H1 (cell line): Measurements from ENCODE around the gene TMEM266. TPM values are rescaled to one million over a fixed set of nuclear protein-coding genes. Genes with fewer than 3 reads are reported as not detected.

Experiments used
- CTCF ChIA-PET: fragments of 300-600 bp; sonication (Branson Sonifier 250); formaldehyde crosslinking; loops from one replicate; lab custom pipeline; 2021; ENCODE audit not compliant: partially characterized antibody; lab: Charles Lee
- POLR2A ChIA-PET: fragments of 300-600 bp; sonication (Branson Sonifier 250); formaldehyde crosslinking; loops from one replicate; lab custom pipeline; 2021; ENCODE audit warnings: inconsistent platforms; ENCODE audit not compliant: partially characterized antibody; lab: Charles Lee
- DNase-seq, 2 experiments: peaks; one replicate each; pipeline versions ENCODE4 v3.0.0 to v3.0.0-alpha.2; 2010 to 2022; ENCODE audit warnings: low spot score in 2 of 2, low read depth in 1 of 2, mixed read lengths in 1 of 2
- FAIRE-seq: peaks from 2 replicates; lab custom pipeline; 2011; peaks lifted over from hg19 to GRCh38; lab: Jason Lieb, UNC
- H2AFZ ChIP-seq: 2 replicates; pipeline ENCODE4 v1.8.1; 2012; ENCODE audit warnings: low read length, inconsistent platforms
- H2AK5ac ChIP-seq: 2 replicates; pipeline ENCODE4 v1.6.1; 2013; ENCODE audit warnings: low read depth, low read length
- H2BK120ac ChIP-seq: replicated peaks from 2 replicates; pipeline ENCODE3; 2013; ENCODE audit warnings: low read depth, low read length, inconsistent platforms
- H2BK12ac ChIP-seq: 2 replicates; pipeline ENCODE4 v1.6.1; 2013; ENCODE audit warnings: low read depth, low read length
- H2BK15ac ChIP-seq: 2 replicates; pipeline ENCODE4 v1.6.1; 2013; ENCODE audit warnings: low read length
- H2BK20ac ChIP-seq: 2 replicates; pipeline ENCODE4 v1.6.1; 2013; ENCODE audit warnings: low read length
- H2BK5ac ChIP-seq: 2 replicates; pipeline ENCODE4 v1.6.1; 2013; ENCODE audit warnings: low read depth, low read length
- H3K14ac ChIP-seq: 2 replicates; pipeline ENCODE4 v1.6.1; 2013; ENCODE audit warnings: inconsistent platforms; ENCODE audit not compliant: insufficient read length
- H3K18ac ChIP-seq: 2 replicates; pipeline ENCODE4 v1.6.1; 2013; ENCODE audit warnings: low read length; ENCODE audit errors: extremely low read depth
- H3K23ac ChIP-seq: 2 replicates; pipeline ENCODE4 v1.6.1; 2013; ENCODE audit warnings: inconsistent platforms; ENCODE audit not compliant: insufficient read length
- H3K23me2 ChIP-seq: 2 replicates; pipeline ENCODE4 v1.6.1; 2013; ENCODE audit warnings: low read depth, low read length
- H3K27ac ChIP-seq: 2 replicates; pipeline ENCODE4 v1.6.1; 2011; ENCODE audit warnings: low read depth, low read length, inconsistent platforms
- H3K27me3 ChIP-seq, 4 experiments: replicated peaks in 1 of 4; 1 replicate in 1 of 4; 2 replicates in 3 of 4; pipeline versions ENCODE4 v1.6.1 to v1.8.1; 2011 to 2013; ENCODE audit warnings: low read length in 3 of 4, mild to moderate bottlenecking in 3 of 4, inconsistent platforms in 2 of 4, mixed read lengths in 2 of 4, moderate library complexity in 1 of 4; ENCODE audit not compliant: control insufficient read depth in 3 of 4, insufficient read depth in 3 of 4; ENCODE audit errors: extremely low read depth in 1 of 4
- H3K36me3 ChIP-seq, 4 experiments: 2 replicates each; pipeline versions ENCODE4 v1.6.1 to v1.8.1; 2011 to 2013; ENCODE audit warnings: mild to moderate bottlenecking in 4 of 4, low read length in 3 of 4, moderate library complexity in 2 of 4, control low read depth in 1 of 4, inconsistent platforms in 1 of 4; ENCODE audit not compliant: insufficient read depth in 4 of 4, control insufficient read depth in 2 of 4
- H3K4ac ChIP-seq: replicated peaks from 2 replicates; pipeline ENCODE3; 2013; ENCODE audit warnings: low read length, low read depth, mixed read lengths, inconsistent platforms; ENCODE audit not compliant: insufficient read length
- H3K4me1 ChIP-seq, 4 experiments: replicated peaks in 1 of 4; 1 replicate in 1 of 4; 2 replicates in 3 of 4; pipeline versions ENCODE4 v1.6.1 to v1.8.1; 2011 to 2013; ENCODE audit warnings: low read length in 3 of 4, inconsistent platforms in 2 of 4, mixed read lengths in 1 of 4; ENCODE audit not compliant: insufficient read depth in 4 of 4, control insufficient read depth in 3 of 4
- H3K4me2 ChIP-seq, 2 experiments: 2 replicates each; pipeline versions ENCODE4 v1.6.1 to v1.8.1; 2011 to 2013; ENCODE audit warnings: low read depth in 2 of 2, low read length in 2 of 2, control low read depth in 1 of 2, inconsistent platforms in 1 of 2, mild to moderate bottlenecking in 1 of 2; ENCODE audit not compliant: insufficient read depth in 1 of 2
- H3K4me3 ChIP-seq, 4 experiments: fragments of 200-600, 300-600 bp in 1 of 4; sonication (generic), shearing (Covaris generic), sonication (Bioruptor Twin) in 1 of 4; 2 replicates each; pipeline versions ENCODE4 v1.5.1 to v1.8.1; 2011 to 2016; ENCODE audit warnings: low read length in 4 of 4, low read depth in 3 of 4, control low read depth in 2 of 4, inconsistent platforms in 2 of 4, mild to moderate bottlenecking in 2 of 4, mixed read lengths in 1 of 4, moderate library complexity in 1 of 4; ENCODE audit not compliant: insufficient read depth in 2 of 4; ENCODE audit errors: extremely low read depth in 1 of 4
- H3K56ac ChIP-seq: replicated peaks from 2 replicates; pipeline ENCODE3; 2013; ENCODE audit warnings: low read depth, mild to moderate bottlenecking, mixed read lengths, low read length, inconsistent platforms; ENCODE audit not compliant: insufficient read length
- H3K79me1 ChIP-seq: 2 replicates; pipeline ENCODE4 v1.6.1; 2013; ENCODE audit warnings: low read depth, low read length, control low read depth
- H3K79me2 ChIP-seq, 2 experiments: 2 replicates each; pipeline versions ENCODE4 v1.6.1 to v1.8.1; 2012 to 2013; ENCODE audit warnings: low read length in 2 of 2, mild to moderate bottlenecking in 2 of 2, inconsistent platforms in 1 of 2; ENCODE audit not compliant: insufficient read depth in 2 of 2, control insufficient read depth in 1 of 2
- H3K9ac ChIP-seq, 4 experiments: replicated peaks in 1 of 4; 1 replicate in 1 of 4; 2 replicates in 3 of 4; pipeline versions ENCODE4 v1.6.1 to v1.8.1; 2011 to 2013; ENCODE audit warnings: low read depth in 3 of 4, low read length in 3 of 4, control low read depth in 2 of 4, mild to moderate bottlenecking in 2 of 4, moderate library complexity in 2 of 4, inconsistent platforms in 1 of 4; ENCODE audit errors: extremely low read depth in 1 of 4
- H3K9me3 ChIP-seq, 2 experiments: 2 replicates each; pipeline versions ENCODE4 v1.6.1 to v1.8.1; 2012 to 2013; ENCODE audit warnings: mild to moderate bottlenecking in 2 of 2, moderate library complexity in 2 of 2, control low read depth in 1 of 2, inconsistent platforms in 1 of 2, low read depth in 1 of 2, low read length in 1 of 2, mixed read lengths in 1 of 2; ENCODE audit not compliant: insufficient read depth in 2 of 2
- H4K20me1 ChIP-seq, 2 experiments: replicated peaks in 1 of 2; 2 replicates each; pipeline versions ENCODE3 to v1.8.1; 2011 to 2013; ENCODE audit warnings: inconsistent platforms in 2 of 2, low read length in 2 of 2, mild to moderate bottlenecking in 1 of 2; ENCODE audit not compliant: insufficient read depth in 2 of 2, control insufficient read depth in 1 of 2
- H4K5ac ChIP-seq: 2 replicates; pipeline ENCODE4 v1.6.1; 2013; ENCODE audit warnings: low read length, low read depth, mixed read lengths, inconsistent platforms; ENCODE audit not compliant: insufficient read length
- H4K8ac ChIP-seq: 2 replicates; pipeline ENCODE4 v1.8.0; 2013; ENCODE audit warnings: mild to moderate bottlenecking, moderate library complexity, low read length, inconsistent platforms; ENCODE audit not compliant: insufficient read depth; ENCODE audit errors: extremely low read depth
- H4K91ac ChIP-seq: replicated peaks from 2 replicates; pipeline ENCODE3; 2013; ENCODE audit warnings: low read length, mixed read lengths, inconsistent platforms; ENCODE audit not compliant: insufficient read length
- ASH2L ChIP-seq: fragments of 200-600, 300-600 bp; sonication (generic); IDR thresholded peaks from one replicate; pipeline ENCODE4 v1.7.1; 2017; ENCODE audit warnings: low read length
- PHF8 ChIP-seq: fragments of 200-600 bp; sonication (generic); conservative IDR thresholded peaks from 2 replicates; pipeline ENCODE4 v1.7.1; 2012; ENCODE audit warnings: low read depth, mild to moderate bottlenecking, inconsistent platforms, low read length, moderate library complexity
- TAF1 ChIP-seq: IDR thresholded peaks from 2 replicates; pipeline ENCODE4 v1.6.1; 2011; ENCODE audit warnings: mild to moderate bottlenecking, low read depth, low read length
- TCF12 ChIP-seq: IDR thresholded peaks from 2 replicates; pipeline ENCODE4 v1.6.1; 2011; ENCODE audit warnings: low read depth, mild to moderate bottlenecking, low read length
- WGBS, 2 experiments: shearing (Covaris generic) in 1 of 2; methylation state at CpG; one replicate each; pipeline versions ENCODE4 v1.1.6 to v1.1.7; 2013 to 2015; ENCODE audit warnings: low lambda C conversion rate in 2 of 2, mixed read lengths in 2 of 2, inconsistent platforms in 1 of 2, low coverage in 1 of 2, missing lambda C conversion rate in 1 of 2; ENCODE audit not compliant: insufficient replicate concordance in 2 of 2, insufficient coverage in 1 of 2, insufficient read length in 1 of 2; ENCODE audit errors: extremely low coverage in 1 of 2, missing lambda C conversion rate in 1 of 2; 5-methylcytosine and 5-hydroxymethylcytosine counted together
- polyA plus RNA-seq, 7 experiments: library from polyadenylated mRNA; depleted of rRNA in 3 of 7; stranded (reverse) in 5 of 7; unstranded in 2 of 7; fragments of >200 nt in 5 of 7; fragments of 200-250 nt in 2 of 7; gene quantifications; 1 replicate in 5 of 7; 2 replicates in 1 of 7; 4 replicates in 1 of 7; pipeline versions ENCODE4 v1.2.1 to v1.2.3, GENCODE V29; 2011 to 2013; ENCODE audit warnings: missing spikeins in 2 of 7, mixed read lengths in 2 of 7
- total RNA-seq: library from RNA; stranded (reverse); fragmentation: NEBNext Ultra II Directional; extraction: Animal tissue kit (Norgen Biotek cat#: 25700); gene quantifications from 2 replicates; pipeline ENCODE4 v1.2.1, GENCODE V29; 2021

The TMEM266 gene
- total and polyA plus RNA-seq, 2 of the 8 experiments (the other 6 are each of a cell fraction or from before 2014, with no cell fraction given), result 2.6 TPM

DNA sequence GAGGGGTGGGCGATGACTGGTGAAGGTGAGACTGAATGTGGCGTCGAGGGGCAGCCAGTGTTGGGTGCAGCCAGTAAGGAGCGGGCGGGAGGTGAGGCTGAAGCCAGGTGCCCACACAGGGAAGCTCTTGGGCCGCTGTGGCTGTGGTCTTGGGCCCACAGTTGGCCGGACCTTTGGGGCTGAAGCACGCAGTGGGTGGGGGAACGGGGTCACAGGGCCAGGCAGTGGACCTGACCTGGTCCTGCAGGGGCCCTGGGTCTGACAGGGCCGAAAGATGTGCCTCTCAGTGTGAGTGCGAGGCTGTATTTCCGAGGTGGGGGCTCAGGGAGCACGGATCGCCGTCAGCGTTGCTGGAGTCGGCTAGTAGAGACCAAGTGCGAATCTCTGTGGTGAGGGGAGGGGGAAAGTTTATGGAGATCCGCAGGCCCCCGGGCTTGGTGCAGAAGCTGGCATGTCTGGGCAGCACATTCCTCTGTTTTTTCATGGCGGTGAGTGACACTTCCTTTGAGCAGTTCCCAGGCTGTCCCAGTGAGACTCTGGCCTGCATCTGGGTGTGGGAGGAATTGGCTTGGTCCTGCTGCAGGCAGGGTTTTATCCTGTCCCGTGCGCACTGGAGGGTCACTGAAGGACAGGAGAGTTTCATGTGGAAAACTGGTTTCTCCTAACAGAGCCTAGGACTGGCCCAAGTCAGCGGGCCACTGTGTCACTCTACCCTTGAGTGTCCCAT lies 100.8 kb downstream of the TMEM266 start:
- no peak overlapping the region for H2BK15ac ChIP-seq
- H3K79me1 ChIP-seq, result no peaks in the 10 kb centered on the region
- peaks cover 0 to 5% (median 2%) of the 10 kb centered on the region in 4 experiments; a peak in 1 of 7 replicates for H3K4me1 ChIP-seq
- H3K27me3 ChIP-seq, result no peaks in the 10 kb centered on the region; a peak in 1 of 7 replicates
- H4K8ac ChIP-seq, result peak overlapping the region; percentile 40; the same call in 1 of the 2 replicates
- H3K23ac ChIP-seq, result no peak overlapping the region
- H3K9me3 ChIP-seq, result no peaks in the 10 kb centered on the region
- no peak overlapping the region for H2BK120ac ChIP-seq
- H4K91ac ChIP-seq, result no peak overlapping the region
- ChIA-PET POLR2A (no interaction called here), CTCF (interaction anchor here (0.8 to 9.7 kb wide), 4 partner anchors 10 to 25 kb away, joined by 3 to 89 read pairs (median 15); no protein-coding TSS in a partner anchor)
- H4K20me1 ChIP-seq, result no peaks in the 10 kb centered on the region
- WGBS, 2 experiments, result 90% methylated on average over 21 of the region's 24 CpGs; no CpG with 5 or more reads in 1 of the 2 experiments
- no peaks in the 10 kb centered on the region for H3K23me2 ChIP-seq
- H4K5ac ChIP-seq, result no peak overlapping the region
- H3K56ac ChIP-seq, result no peak overlapping the region
- H3K4me3 ChIP-seq, result no peak overlapping the region
- H3K27ac ChIP-seq, result no peak overlapping the region
- no peak overlapping the region for H2AK5ac ChIP-seq
- no peak overlapping the region for H3K9ac ChIP-seq
- DNase-seq, result no peak
- H3K4ac ChIP-seq, result no peak overlapping the region
- no peak overlapping the region for H3K14ac ChIP-seq
- no peak overlapping the region for H3K18ac ChIP-seq
- H2AFZ ChIP-seq, result no peak overlapping the region
- no peak overlapping the region for H2BK5ac ChIP-seq
- H3K4me2 ChIP-seq, result no peak overlapping the region
- no peak for FAIRE-seq
- no peak overlapping the region for H2BK12ac ChIP-seq
- H3K79me2 ChIP-seq, result no peaks in the 10 kb centered on the region
- H2BK20ac ChIP-seq, result no peak overlapping the region
- no peaks in the 10 kb centered on the region for H3K36me3 ChIP-seq
- TF ChIP-seq ASH2L, result no peak
- no peak for TF ChIP-seq PHF8
- TF ChIP-seq TAF1, result no peak
- no peak for TF ChIP-seq TCF12
